PC-9 (cell line): ENCODE measurements around the gene CDC20B. TPM values are rescaled to one million over a fixed set of nuclear protein-coding genes. Genes with fewer than 3 reads are reported as not detected.

Experiments
- BruUV-seq: library from RNA; stranded (reverse); fragments of 400-500 nt; replicated peaks from 2 replicates; lab custom pipeline; 2021; lab: Mats Ljungman, UMichigan
- CTCF ChIA-PET: fragments of 300-600 bp; sonication (Branson Sonifier 250); formaldehyde crosslinking; loops from one replicate; lab custom pipeline; 2022; ENCODE audit warnings: antibody characterized with exemption; lab: Charles Lee
- POLR2A ChIA-PET: fragments of 300-600 bp; sonication (Branson Sonifier 250); formaldehyde crosslinking; loops from one replicate; lab custom pipeline; 2022; ENCODE audit warnings: antibody characterized with exemption; ENCODE audit not compliant: unreplicated experiment; lab: Charles Lee
- DNase-seq, 2 experiments: peaks; one replicate each; pipeline versions ENCODE4 v3.0.0 to v3.0.0-alpha.2; 2015 to 2022; ENCODE audit warnings: mixed read lengths in 1 of 2
- H2AFZ ChIP-seq: fragments of 200-600 bp; sonication (generic); 2 replicates; pipeline ENCODE4 v1.8.1; 2017; ENCODE audit warnings: antibody characterized with exemption
- H3F3A ChIP-seq: fragments of 200-600 bp; sonication (generic); 2 replicates; pipeline ENCODE4 v1.8.1; 2017; ENCODE audit warnings: antibody characterized with exemption, mild to moderate bottlenecking, low read depth; ENCODE audit not compliant: insufficient read depth
- H3K27ac ChIP-seq: fragments of 200-600 bp; sonication (generic); 2 replicates; pipeline ENCODE4 v1.6.1; 2016; ENCODE audit warnings: mixed run types
- H3K27me3 ChIP-seq: fragments of 200-600 bp; sonication (generic); 2 replicates; pipeline ENCODE4 v1.6.1; 2016; ENCODE audit warnings: low read depth, mixed run types; ENCODE audit not compliant: insufficient read depth
- H3K36me3 ChIP-seq: fragments of 200-600 bp; sonication (generic); 2 replicates; pipeline ENCODE4 v1.6.1; 2016; ENCODE audit warnings: low read depth, mixed run types
- H3K4me1 ChIP-seq: fragments of 200-600 bp; sonication (generic); replicated peaks from 2 replicates; pipeline ENCODE4 v1.6.1; 2016; ENCODE audit warnings: mixed run types; ENCODE audit not compliant: insufficient read depth
- H3K4me2 ChIP-seq: fragments of 200-600 bp; sonication (generic); 2 replicates; pipeline ENCODE4 v1.6.1; 2017; ENCODE audit warnings: mixed run types
- H3K4me3 ChIP-seq: fragments of 200-600 bp; sonication (generic); 2 replicates; pipeline ENCODE4 v1.6.1; 2016; ENCODE audit warnings: mixed run types
- H3K79me2 ChIP-seq: fragments of 200-600 bp; sonication (generic); 2 replicates; pipeline ENCODE4 v1.6.1; 2017; ENCODE audit warnings: low read depth, mixed run types
- H3K9me2 ChIP-seq: fragments of 200-600 bp; sonication (generic); 2 replicates; pipeline ENCODE4 v1.8.1; 2017; ENCODE audit warnings: mild to moderate bottlenecking; ENCODE audit not compliant: insufficient read depth
- H3K9me3 ChIP-seq: fragments of 200-600 bp; sonication (generic); 2 replicates; pipeline ENCODE4 v1.8.1; 2016; ENCODE audit warnings: low read depth; ENCODE audit not compliant: insufficient read depth
- H4K20me1 ChIP-seq: fragments of 200-600 bp; sonication (generic); 2 replicates; pipeline ENCODE4 v1.8.1; 2017; ENCODE audit not compliant: insufficient read depth
- CTCF ChIP-seq: fragments of 200-600 bp; sonication (generic); conservative IDR thresholded peaks from 2 replicates; pipeline ENCODE4 v1.6.1; 2017; ENCODE audit warnings: mixed run types, antibody characterized with exemption, mild to moderate bottlenecking, moderate library complexity
- EZH2 ChIP-seq: fragments of 200-600 bp; sonication (generic); IDR thresholded peaks from 2 replicates; pipeline ENCODE4 v1.8.0; 2017; ENCODE audit warnings: antibody characterized with exemption, low read depth
- intact Hi-C: fragments of 100-400 bp; cut with micrococcal nuclease; formaldehyde crosslinking; loops from one replicate; pipeline ENCODE4 v1.10.0; 2022; ENCODE audit not compliant: unreplicated experiment
- total RNA-seq: library from RNA; stranded (reverse); gene quantifications from 2 replicates; pipeline ENCODE4 v1.2.3, GENCODE V29; 2021

CDC20B gene
- total RNA-seq, 1 experiment from 2014 or later = not detected

- no peaks in the 10 kb centered on the region for H3K36me3 ChIP-seq
- H3K4me1 ChIP-seq = peaks cover 15% of the 10 kb centered on the region
- DNase-seq = no peak
- CTCF ChIA-PET = interaction anchor here (0.8 to 0.9 kb wide), 2 partner anchors 136 to 658 kb away, joined by 3 to 8 read pairs; partner anchors contain the start of genes DHX29 and MTREX
- no peaks in the 10 kb centered on the region for H4K20me1 ChIP-seq
- no peak overlapping the region for H2AFZ ChIP-seq
- H3K27me3 ChIP-seq = no peaks in the 10 kb centered on the region
- no peaks in the 10 kb centered on the region for H3K9me2 ChIP-seq
- intact Hi-C loops = loop anchor here (5.0 to 10.0 kb wide), 4 partner anchors 151 to 766 kb away; no protein-coding TSS in a partner anchor
- no peak overlapping the region for H3K4me2 ChIP-seq
- H3K9me3 ChIP-seq = no peaks in the 10 kb centered on the region
- H3F3A ChIP-seq = peaks cover 4% of the 10 kb centered on the region; the same call in 1 of the 2 replicates
- no peak for TF ChIP-seq EZH2
- TF ChIP-seq CTCF = no peak
- H3K27ac ChIP-seq = no peak overlapping the region
- no peak overlapping the region for H3K4me3 ChIP-seq
- no peaks in the 10 kb centered on the region for H3K79me2 ChIP-seq
- BruUV-seq = no TSS peak
- POLR2A ChIA-PET = no interaction called here
Measured at GRCh38 chr5:55171471-55171870, 1.5 kb downstream of the CDC20B start.

GRCh38 chr5:55162666-55163065 lies 10.3 kb downstream of the CDC20B start:
- H3K27me3 ChIP-seq = no peaks in the 10 kb centered on the region
- no TSS peak for BruUV-seq
- intact Hi-C loops = no loop called here
- CTCF ChIA-PET = no interaction called here
- 0 out of 2 replicates have a peak, but pooled peaks cover 13% of the 10 kb centered on the region for H3K36me3 ChIP-seq
- no peaks in the 10 kb centered on the region for H3K9me2 ChIP-seq
- H3K4me2 ChIP-seq = no peak overlapping the region
- POLR2A ChIA-PET = interaction anchor here (0.6 kb wide), 1 partner anchor 16 kb away, joined by 4 read pairs; no protein-coding TSS in a partner anchor
- peaks cover 6% of the 10 kb centered on the region; the same call in 1 of the 2 replicates for H3F3A ChIP-seq
- H3K4me1 ChIP-seq = peaks cover 7% of the 10 kb centered on the region
- peaks cover 7% of the 10 kb centered on the region; the same call in 1 of the 2 replicates for H3K79me2 ChIP-seq
- no peak overlapping the region for H3K27ac ChIP-seq
- no peak overlapping the region for H3K4me3 ChIP-seq
- TF ChIP-seq CTCF (no peak), EZH2 (no peak)
- no peaks in the 10 kb centered on the region for H3K9me3 ChIP-seq
- DNase-seq = no peak
- H2AFZ ChIP-seq = no peak overlapping the region
- no peaks in the 10 kb centered on the region for H4K20me1 ChIP-seq

- H3K4me2 ChIP-seq = peak overlapping the region; percentile 72
- peaks cover 6% of the 10 kb centered on the region; the same call in 1 of the 2 replicates for H3F3A ChIP-seq
- H3K4me1 ChIP-seq = peaks cover 7% of the 10 kb centered on the region
- no peaks in the 10 kb centered on the region for H3K9me3 ChIP-seq
- 0 out of 2 replicates have a peak, but pooled peaks cover 13% of the 10 kb centered on the region for H3K36me3 ChIP-seq
- H3K27me3 ChIP-seq = no peaks in the 10 kb centered on the region
- ChIA-PET POLR2A (interaction anchor here (0.6 kb wide), 1 partner anchor 326 kb away, joined by 5 read pairs; no protein-coding TSS in a partner anchor), CTCF (interaction anchor here (0.6 to 2.0 kb wide), 6 partner anchors 13 to 917 kb away, joined by 3 to 10 read pairs (median 6); no protein-coding TSS in a partner anchor)
- intact Hi-C loops = no loop called here
- peak overlapping the region; percentile 83 for H2AFZ ChIP-seq
- H3K4me3 ChIP-seq = peak overlapping the region; percentile 68
- H3K27ac ChIP-seq = peak overlapping the region; percentile 53
- TF ChIP-seq CTCF (no peak), EZH2 (no peak)
- no peaks in the 10 kb centered on the region for H4K20me1 ChIP-seq
- no peaks in the 10 kb centered on the region for H3K9me2 ChIP-seq
- peaks cover 7% of the 10 kb centered on the region; the same call in 1 of the 2 replicates for H3K79me2 ChIP-seq
- BruUV-seq = TSS peak; percentile 85
- DNase-seq = peak; percentile 56 to 64
Measured at GRCh38 chr5:55160493-55161209, 12.3 kb downstream of the CDC20B start.
